Panc1 (cell line): ENCODE measurements around the gene KRTAP10-2. TPM values are rescaled to one million over a fixed set of nuclear protein-coding genes. Genes with fewer than 3 reads are reported as not detected.

ENCODE experiments used
- ATAC-seq: fragments of 200-7000 bp; cut with Tn5 transposase; 2 replicates; pipeline ENCODE4 v1.9.1; 2020; ENCODE audit warnings: mild to moderate bottlenecking, moderate library complexity
- BruUV-seq: library from RNA; stranded (reverse); fragments of 400-500 nt; replicated peaks from 2 replicates; lab custom pipeline; 2021; lab: Mats Ljungman, UMichigan
- CTCF ChIA-PET: fragments of 300-600 bp; sonication (Branson Sonifier 250); formaldehyde crosslinking; loops from one replicate; lab custom pipeline; 2022; ENCODE audit warnings: antibody characterized with exemption; lab: Charles Lee
- POLR2A ChIA-PET: fragments of 300-600 bp; sonication (Branson Sonifier 250); formaldehyde crosslinking; loops from one replicate; lab custom pipeline; 2022; ENCODE audit warnings: antibody characterized with exemption; lab: Charles Lee
- DNase-seq: peaks from one replicate; pipeline ENCODE4 v3.0.0-alpha.2; 2010; ENCODE audit warnings: low read depth, low spot score
- H3K27ac ChIP-seq: 2 replicates; pipeline ENCODE4 v1.5.1; 2011; ENCODE audit warnings: mild to moderate bottlenecking, low read length, inconsistent platforms
- H3K27me3 ChIP-seq: fragments of 200-500 bp; sonication (Bioruptor generic); 2 replicates; pipeline ENCODE4 v1.6.0; 2014; ENCODE audit warnings: low read length, inconsistent platforms; ENCODE audit not compliant: control insufficient read depth, insufficient read depth
- H3K36me3 ChIP-seq: fragments of 200-500 bp; sonication (Bioruptor generic); 2 replicates; pipeline ENCODE4 v1.5.1; 2014; ENCODE audit warnings: inconsistent platforms, mild to moderate bottlenecking, low read length, moderate library complexity; ENCODE audit not compliant: control insufficient read depth, insufficient read depth
- H3K4me1 ChIP-seq: 2 replicates; pipeline ENCODE4 v1.5.1; 2011; ENCODE audit warnings: inconsistent platforms, mild to moderate bottlenecking, low read length, moderate library complexity; ENCODE audit not compliant: control insufficient read depth, insufficient read depth
- H3K4me3 ChIP-seq, 2 experiments: 2 replicates each; pipeline ENCODE4 v1.5.1; 2011 to 2012; ENCODE audit warnings: low read depth in 2 of 2, low read length in 2 of 2, mild to moderate bottlenecking in 2 of 2, inconsistent platforms in 1 of 2, moderate library complexity in 1 of 2
- H3K9me3 ChIP-seq: fragments of 200-500 bp; sonication (Bioruptor generic); 2 replicates; pipeline ENCODE4 v1.5.1; 2014; ENCODE audit warnings: low read depth, mild to moderate bottlenecking, inconsistent platforms, low read length, moderate library complexity; ENCODE audit not compliant: control insufficient read depth, insufficient read depth
- CTCF ChIP-seq: fragments of 450-650 bp; IDR thresholded peaks from 2 replicates; pipeline ENCODE4 v1.5.1; 2017; ENCODE audit warnings: mild to moderate bottlenecking
- POLR2AphosphoS5 ChIP-seq: IDR thresholded peaks from 2 replicates; pipeline ENCODE4 v1.6.1; 2012; ENCODE audit warnings: mild to moderate bottlenecking, low read depth, low read length, moderate library complexity
- REST ChIP-seq, 2 experiments: IDR thresholded peaks; 2 replicates each; pipeline ENCODE4 v1.6.1; 2011 to 2012; ENCODE audit warnings: low read depth in 2 of 2, control low read depth in 1 of 2, low read length in 1 of 2, mild to moderate bottlenecking in 1 of 2, moderate library complexity in 1 of 2; ENCODE audit not compliant: insufficient read depth in 1 of 2
- SIN3A ChIP-seq: IDR thresholded peaks from 2 replicates; pipeline ENCODE4 v1.6.1; 2012; ENCODE audit warnings: low read depth, mild to moderate bottlenecking, low read length, moderate library complexity, borderline replicate concordance; ENCODE audit not compliant: insufficient read depth
- TCF7L2 ChIP-seq: IDR thresholded peaks from 2 replicates; pipeline ENCODE4 v1.6.1; 2011; ENCODE audit warnings: mild to moderate bottlenecking, low read depth, low read length, inconsistent platforms
- in situ Hi-C: cut with HindIII; loops from 2 replicates; pipeline ENCODE4 v1.10.0; 2016; ENCODE audit warnings: low sequenced_read_pairs, low pct_unique_long_range_greater_than_20kb
- intact Hi-C: fragments of 100-400 bp; cut with micrococcal nuclease; formaldehyde crosslinking; loops from one replicate; pipeline ENCODE4 v1.10.0; 2022; ENCODE audit not compliant: unreplicated experiment
- total RNA-seq: library from RNA; stranded (reverse); gene quantifications from one replicate; pipeline ENCODE4 v1.2.1, GENCODE V29; 2021; ENCODE audit not compliant: unreplicated experiment

KRTAP10-2 gene
- total RNA-seq, 1 experiment from 2014 or later, result not detected

GRCh38 chr21:44539991-44540666 is 11.2 kb downstream of the KRTAP10-2 start, which contains the start of gene KRTAP10-1:
KRTAP10-1 (minus strand) TSS chr21:44540195; CDS start chr21:44540150, 45 bp downstream.
- DNase-seq (no peak), ATAC-seq (no peak)
- Histone ChIP-seq H3K27ac (no peak within 1 kb of the TSS), H3K4me1 (no peaks in the 10 kb centered on the region), H3K4me3 (no peak within 1 kb of the TSS), H3K27me3 (no peaks in the 10 kb centered on the region), H3K36me3 (no peaks in the 10 kb centered on the region), H3K9me3 (peaks cover 12% of the 10 kb centered on the region; the same call in 1 of the 2 replicates)
- POLR2A ChIA-PET, result no interaction called here
- in situ Hi-C loops, result no loop called here
- CTCF ChIA-PET, result no interaction called here
- no peak for TF ChIP-seq REST (IDR thresholded peaks at IDR 0.05; ENCODE audit: insufficient read depth in 1 of 2, low read depth in 2 of 2, low read length in 1 of 2)
- TF ChIP-seq POLR2AphosphoS5, result no peak
- TF ChIP-seq SIN3A, result no peak
- TF ChIP-seq CTCF, result no peak
- no peak for TF ChIP-seq TCF7L2
- intact Hi-C loops, result no loop called here
- no TSS peak for BruUV-seq

GRCh38 chr21:44539046-44539445 is 12.3 kb downstream of the KRTAP10-2 start:
- in situ Hi-C loops, result no loop called here
- ChIA-PET POLR2A (no interaction called here), CTCF (no interaction called here)
- intact Hi-C loops, result no loop called here
- Histone ChIP-seq H3K4me3 (no peak overlapping the region), H3K9me3 (peaks cover 12% of the 10 kb centered on the region; the same call in 1 of the 2 replicates), H3K27me3 (no peaks in the 10 kb centered on the region), H3K36me3 (no peaks in the 10 kb centered on the region), H3K4me1 (no peaks in the 10 kb centered on the region), H3K27ac (no peak overlapping the region)
- TF ChIP-seq TCF7L2, result no peak
- no peak for TF ChIP-seq CTCF
- no peak for TF ChIP-seq REST (IDR thresholded peaks at IDR 0.05; ENCODE audit: insufficient read depth in 1 of 2, low read depth in 2 of 2, low read length in 1 of 2)
- no peak for TF ChIP-seq SIN3A
- TF ChIP-seq POLR2AphosphoS5, result no peak
- no peak for DNase-seq
- no peak for ATAC-seq
- BruUV-seq, result no TSS peak
